HFF-Myc (cell line): ENCODE measurements around the gene ATP13A3.

Experiments used
- DNase-seq: peaks from one replicate; pipeline ENCODE4 v3.0.0-alpha.2; 2011; ENCODE audit warnings: low read depth; ENCODE audit errors: extremely low read depth
- H3K4me3 ChIP-seq: replicated peaks from 2 replicates; pipeline ENCODE4 v1.5.1; 2011; ENCODE audit warnings: low read depth, mild to moderate bottlenecking, control low read depth, low read length
- TF ChIP-seq, protein P1 (sequence below): IDR thresholded peaks from 2 replicates; pipeline ENCODE4 v1.5.1; 2012; ENCODE audit warnings: mild to moderate bottlenecking, low read depth, low read length, control low read depth; ENCODE audit errors: missing control alignments

Gene ATP13A3

DNA sequence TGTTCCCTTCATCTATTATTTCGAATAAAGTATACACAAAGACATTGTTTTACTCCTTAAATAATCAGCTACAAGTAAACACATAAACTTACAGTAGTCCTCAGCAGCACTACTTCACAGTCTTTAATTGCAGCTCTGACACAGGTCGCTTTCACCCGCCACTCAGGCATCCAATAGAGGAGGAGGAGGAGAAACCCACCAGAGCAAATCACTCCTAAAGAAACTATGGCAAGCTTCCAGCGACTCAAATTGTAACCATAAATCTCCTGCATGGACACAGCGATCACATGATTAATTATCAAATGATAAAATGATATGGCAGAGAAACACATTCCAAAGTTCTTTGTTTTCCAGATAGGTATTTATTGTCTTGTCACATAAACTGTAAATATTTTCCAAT, 26.2 kb downstream of the ATP13A3 start:
- TF ChIP-seq, protein P1, sequence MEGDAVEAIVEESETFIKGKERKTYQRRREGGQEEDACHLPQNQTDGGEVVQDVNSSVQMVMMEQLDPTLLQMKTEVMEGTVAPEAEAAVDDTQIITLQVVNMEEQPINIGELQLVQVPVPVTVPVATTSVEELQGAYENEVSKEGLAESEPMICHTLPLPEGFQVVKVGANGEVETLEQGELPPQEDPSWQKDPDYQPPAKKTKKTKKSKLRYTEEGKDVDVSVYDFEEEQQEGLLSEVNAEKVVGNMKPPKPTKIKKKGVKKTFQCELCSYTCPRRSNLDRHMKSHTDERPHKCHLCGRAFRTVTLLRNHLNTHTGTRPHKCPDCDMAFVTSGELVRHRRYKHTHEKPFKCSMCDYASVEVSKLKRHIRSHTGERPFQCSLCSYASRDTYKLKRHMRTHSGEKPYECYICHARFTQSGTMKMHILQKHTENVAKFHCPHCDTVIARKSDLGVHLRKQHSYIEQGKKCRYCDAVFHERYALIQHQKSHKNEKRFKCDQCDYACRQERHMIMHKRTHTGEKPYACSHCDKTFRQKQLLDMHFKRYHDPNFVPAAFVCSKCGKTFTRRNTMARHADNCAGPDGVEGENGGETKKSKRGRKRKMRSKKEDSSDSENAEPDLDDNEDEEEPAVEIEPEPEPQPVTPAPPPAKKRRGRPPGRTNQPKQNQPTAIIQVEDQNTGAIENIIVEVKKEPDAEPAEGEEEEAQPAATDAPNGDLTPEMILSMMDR = no peak
- H3K4me3 ChIP-seq = no peak overlapping the region
- DNase-seq = no peak

DNA sequence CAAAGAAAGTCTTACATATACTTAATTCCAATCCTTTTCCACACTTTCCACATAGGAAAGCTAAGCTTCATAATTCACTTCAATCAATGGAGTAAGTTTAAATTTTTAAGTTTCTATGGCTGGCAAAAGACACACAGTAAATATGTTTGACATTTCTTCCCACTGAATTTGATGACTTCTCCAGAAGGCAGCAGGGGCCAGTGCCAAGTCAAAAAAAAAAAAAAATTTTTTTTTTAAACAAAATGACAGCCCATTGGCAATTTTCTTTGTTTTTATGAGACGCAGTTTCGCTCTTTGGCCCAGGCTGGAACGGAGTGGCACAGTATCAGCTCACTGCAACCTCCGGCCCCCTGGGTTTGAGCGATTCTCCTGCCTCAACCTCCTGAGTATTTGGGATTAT, 28.7 kb downstream of the ATP13A3 start:
- TF ChIP-seq, protein P1 = no peak
- H3K4me3 ChIP-seq = no peak overlapping the region
- no peak for DNase-seq

DNA sequence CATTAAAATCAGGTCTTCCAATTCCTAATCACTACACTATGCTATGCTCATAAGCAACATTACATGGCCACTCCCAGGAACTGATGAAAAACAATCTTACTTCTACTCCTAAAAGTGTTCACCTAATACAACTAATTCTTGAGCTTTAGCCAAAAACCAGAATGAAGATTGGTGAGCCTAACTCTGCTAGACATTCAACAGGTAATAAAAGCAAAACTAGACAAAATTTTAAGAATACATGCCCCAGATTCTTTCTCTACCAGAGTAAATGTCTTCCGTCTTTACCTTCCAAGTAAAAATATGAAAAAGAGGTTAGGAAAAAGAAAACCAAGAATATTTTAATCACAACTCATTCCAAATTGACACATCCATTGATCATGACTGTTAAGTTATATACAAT, 31.3 kb downstream of the ATP13A3 start:
- TF ChIP-seq, protein P1 = no peak
- DNase-seq = no peak
- H3K4me3 ChIP-seq = no peak overlapping the region

GRCh38 chr3:194450341-194450740, 36.5 kb downstream of the ATP13A3 start:
- no peak overlapping the region for H3K4me3 ChIP-seq
- TF ChIP-seq, protein P1 = no peak
- DNase-seq = no peak

- H3K4me3 ChIP-seq = no peak overlapping the region
- TF ChIP-seq, protein P1 = no peak
- no peak for DNase-seq
Measured at GRCh38 chr3:194449913-194450312, 36.9 kb downstream of the ATP13A3 start.

GRCh38 chr3:194447657-194448056, 39.1 kb downstream of the ATP13A3 start:
- TF ChIP-seq, protein P1 = no peak
- H3K4me3 ChIP-seq = no peak overlapping the region
- DNase-seq = no peak

DNA sequence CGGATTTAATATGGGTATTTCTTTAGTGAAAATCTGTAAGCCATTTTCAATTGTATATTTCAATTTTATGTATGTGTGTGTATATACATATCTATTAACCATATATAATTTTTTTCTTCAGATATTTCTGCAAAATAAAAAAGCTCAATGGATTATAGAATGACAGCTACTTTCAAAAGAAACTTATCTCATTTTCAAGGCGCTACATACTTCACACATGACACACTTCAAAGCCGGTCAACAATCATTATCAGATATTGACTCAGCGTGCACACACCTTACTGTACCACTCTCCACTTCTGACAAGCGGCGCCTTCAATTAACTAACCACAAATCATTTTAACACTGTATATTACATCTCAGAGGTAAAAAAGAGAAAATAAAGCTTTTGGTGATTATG, 39.6 kb downstream of the ATP13A3 start:
- H3K4me3 ChIP-seq = no peak overlapping the region
- DNase-seq = no peak
- TF ChIP-seq, protein P1 = no peak
